OCI-LY7 (cell line): ENCODE results near the gene RPS5. TPM values are rescaled to one million over a fixed set of nuclear protein-coding genes. Genes with fewer than 3 reads are reported as not detected.
A peak's percentile ranks its signal among the peaks of the same experiment; 100 is the strongest.

ENCODE experiments used
- BruUV-seq: library from RNA; stranded (reverse); fragments of 400-500 nt; replicated peaks from 2 replicates; lab custom pipeline; 2021; lab: Mats Ljungman, UMichigan
- CTCF ChIA-PET: fragments of 300-600 bp; sonication (Branson Sonifier 250); formaldehyde crosslinking; loops from one replicate; lab custom pipeline; 2022; ENCODE audit warnings: antibody characterized with exemption; ENCODE audit not compliant: unreplicated experiment; lab: Charles Lee
- POLR2A ChIA-PET: fragments of 300-600 bp; sonication (Branson Sonifier 250); formaldehyde crosslinking; loops from one replicate; lab custom pipeline; 2022; ENCODE audit warnings: antibody characterized with exemption; lab: Charles Lee
- DNase-seq: peaks from one replicate; pipeline ENCODE4 v3.0.0-alpha.2; 2015; ENCODE audit warnings: low spot score
- H2AFZ ChIP-seq: fragments of 200-600 bp; sonication (generic), shearing (Covaris generic); 2 replicates; pipeline ENCODE4 v1.6.1; 2014; ENCODE audit warnings: mild to moderate bottlenecking, antibody characterized with exemption, low read length, moderate library complexity
- H3K27ac ChIP-seq: fragments of 200-600 bp; sonication (generic); 2 replicates; pipeline ENCODE4 v1.5.1; 2014; ENCODE audit warnings: mixed run types, low read depth, mild to moderate bottlenecking, moderate library complexity, low read length, inconsistent platforms; ENCODE audit not compliant: poor library complexity, severe bottlenecking
- H3K36me3 ChIP-seq: fragments of 200-600 bp; sonication (generic); 2 replicates; pipeline ENCODE4 v1.6.1; 2014; ENCODE audit warnings: mild to moderate bottlenecking, antibody characterized with exemption, low read length, moderate library complexity, mixed read lengths; ENCODE audit not compliant: insufficient read depth
- H3K4me1 ChIP-seq: fragments of 200-600 bp; sonication (generic); 2 replicates; pipeline ENCODE4 v1.5.1; 2014; ENCODE audit warnings: mild to moderate bottlenecking, low read length; ENCODE audit not compliant: insufficient read depth, poor library complexity, severe bottlenecking
- H3K4me2 ChIP-seq: fragments of 200-600 bp; sonication (generic); 2 replicates; pipeline ENCODE4 v1.6.1; 2014; ENCODE audit warnings: mild to moderate bottlenecking, low read length
- H3K4me3 ChIP-seq: fragments of 200-600 bp; sonication (generic); 2 replicates; pipeline ENCODE4 v1.5.1; 2014; ENCODE audit warnings: mild to moderate bottlenecking, low read depth, low read length; ENCODE audit not compliant: poor library complexity, severe bottlenecking
- H3K79me2 ChIP-seq: fragments of 200-600 bp; sonication (generic); 2 replicates; pipeline ENCODE4 v1.6.1; 2016; ENCODE audit warnings: low read depth, mild to moderate bottlenecking, low read length, moderate library complexity, mixed read lengths; ENCODE audit not compliant: insufficient read depth
- H3K9me2 ChIP-seq: fragments of 200-600 bp; sonication (generic); 2 replicates; pipeline ENCODE4 v1.6.1; 2016; ENCODE audit warnings: mild to moderate bottlenecking, low read length, mixed read lengths; ENCODE audit not compliant: insufficient read depth
- H3K9me3 ChIP-seq: fragments of 200-600 bp; sonication (generic); 2 replicates; pipeline ENCODE4 v1.6.1; 2014; ENCODE audit warnings: mild to moderate bottlenecking, mixed run types, low read length, mixed read lengths
- H4K20me1 ChIP-seq: fragments of 200-600 bp; sonication (generic); 2 replicates; pipeline ENCODE4 v1.6.1; 2014; ENCODE audit warnings: mild to moderate bottlenecking, antibody characterized with exemption, low read length, moderate library complexity, mixed read lengths; ENCODE audit not compliant: insufficient read depth
- EZH2phosphoT487 ChIP-seq: fragments of 200-600 bp; sonication (generic); IDR thresholded peaks from 2 replicates; pipeline ENCODE4 v1.6.1; 2018; ENCODE audit warnings: low read depth, borderline replicate concordance, mild to moderate bottlenecking, mixed run types, antibody characterized with exemption, low read length, moderate library complexity, mixed read lengths
- intact Hi-C: fragments of 100-400 bp; cut with micrococcal nuclease; formaldehyde crosslinking; loops from one replicate; pipeline ENCODE4 v1.10.0; 2022; ENCODE audit not compliant: unreplicated experiment
- total RNA-seq, 2 experiments: library from RNA; depleted of rRNA in 1 of 2; stranded (reverse); fragments of >200 nt in 1 of 2; shearing (Covaris generic) in 1 of 2; gene quantifications; 2 replicates each; pipeline ENCODE4 v1.2.3, GENCODE V29; 2014 to 2022
- TF ChIP-seq, protein P1 (sequence below): fragments of 200-600 bp; sonication (generic); conservative IDR thresholded peaks from 2 replicates; pipeline ENCODE4 v1.5.1; 2014; ENCODE audit warnings: mild to moderate bottlenecking, antibody characterized with exemption, low read length, moderate library complexity, mixed read lengths

Gene RPS5
- total RNA-seq, 2 experiments from 2014 or later, result 1,607 to 3,333 TPM

DNA sequence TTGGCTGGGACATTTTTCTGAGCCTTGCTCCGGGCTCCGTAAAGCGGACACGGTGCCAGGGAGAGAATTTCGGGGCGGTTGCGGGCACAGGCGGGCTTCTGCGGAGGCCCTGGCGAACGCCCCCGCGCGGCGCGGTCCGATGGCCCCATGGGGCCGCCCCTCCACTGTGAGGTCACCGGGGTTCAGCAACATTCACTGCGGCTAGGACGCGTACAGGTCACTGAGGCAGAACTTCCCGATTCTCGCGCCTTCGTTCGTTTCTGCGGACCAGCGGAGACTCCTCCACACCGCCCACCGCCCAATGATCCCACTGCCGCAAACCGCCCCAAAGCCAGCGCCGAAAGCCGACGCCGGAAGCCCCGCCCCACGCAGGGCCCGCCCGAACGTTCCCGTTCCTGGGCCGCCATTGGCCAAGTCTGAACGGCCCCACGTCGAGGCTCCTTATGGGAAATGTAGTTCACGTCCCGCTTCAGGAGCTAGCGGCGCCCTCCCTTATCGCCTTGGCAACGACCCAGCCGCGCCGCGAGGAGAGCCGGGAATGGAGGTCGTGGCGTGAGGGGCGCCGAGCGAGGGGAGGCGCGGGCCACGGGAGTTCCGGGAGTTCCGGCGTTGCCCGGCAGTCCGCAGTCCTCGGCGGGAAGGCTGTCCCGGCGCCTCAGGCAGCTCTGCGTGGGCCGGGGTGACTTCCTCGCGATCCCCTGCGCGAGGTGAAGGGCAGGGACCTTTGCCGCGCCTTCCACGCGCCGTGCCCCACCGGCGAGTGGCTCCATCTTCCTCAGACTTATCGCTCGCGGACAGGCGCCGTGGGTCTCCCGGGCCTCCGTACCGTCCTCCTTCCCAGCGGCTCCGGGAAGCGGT, 21.3 kb downstream of the RPS5 start, which contains the start of gene ZNF584:
TSS of gene ZNF584 (plus strand) at position 498 of the 858 bp plus-strand sequence. CDS start 499 bp downstream, outside the sequence.
- Histone ChIP-seq H2AFZ (peak within 1 kb of the TSS; percentile 63), H3K4me1 (peaks cover 20% of the 10 kb centered on the region), H3K4me3 (peak within 1 kb of the TSS; percentile 83), H3K27ac (peak within 1 kb of the TSS; percentile 47), H3K79me2 (peaks cover 12% of the 10 kb centered on the region; the same call in 1 of the 2 replicates), H3K9me3 (no peaks in the 10 kb centered on the region), H3K4me2 (peak within 1 kb of the TSS; percentile 96), H4K20me1 (no peaks in the 10 kb centered on the region), H3K36me3 (no peaks in the 10 kb centered on the region), H3K9me2 (no peaks in the 10 kb centered on the region)
- BruUV-seq, result no TSS peak
- CTCF ChIA-PET, result no interaction called here
- POLR2A ChIA-PET, result interaction anchor here (0.8 kb wide), 1 partner anchor 56 kb away, joined by 3 read pairs; no protein-coding TSS in a partner anchor
- intact Hi-C loops, result loop anchor here (1.0 to 5.0 kb wide), 4 partner anchors 43 to 226 kb away; partner anchors contain the start of genes ZNF274, ZNF324, ZNF324B and ZSCAN22
- DNase-seq, result peak; percentile 97
- TF ChIP-seq, protein P1, sequence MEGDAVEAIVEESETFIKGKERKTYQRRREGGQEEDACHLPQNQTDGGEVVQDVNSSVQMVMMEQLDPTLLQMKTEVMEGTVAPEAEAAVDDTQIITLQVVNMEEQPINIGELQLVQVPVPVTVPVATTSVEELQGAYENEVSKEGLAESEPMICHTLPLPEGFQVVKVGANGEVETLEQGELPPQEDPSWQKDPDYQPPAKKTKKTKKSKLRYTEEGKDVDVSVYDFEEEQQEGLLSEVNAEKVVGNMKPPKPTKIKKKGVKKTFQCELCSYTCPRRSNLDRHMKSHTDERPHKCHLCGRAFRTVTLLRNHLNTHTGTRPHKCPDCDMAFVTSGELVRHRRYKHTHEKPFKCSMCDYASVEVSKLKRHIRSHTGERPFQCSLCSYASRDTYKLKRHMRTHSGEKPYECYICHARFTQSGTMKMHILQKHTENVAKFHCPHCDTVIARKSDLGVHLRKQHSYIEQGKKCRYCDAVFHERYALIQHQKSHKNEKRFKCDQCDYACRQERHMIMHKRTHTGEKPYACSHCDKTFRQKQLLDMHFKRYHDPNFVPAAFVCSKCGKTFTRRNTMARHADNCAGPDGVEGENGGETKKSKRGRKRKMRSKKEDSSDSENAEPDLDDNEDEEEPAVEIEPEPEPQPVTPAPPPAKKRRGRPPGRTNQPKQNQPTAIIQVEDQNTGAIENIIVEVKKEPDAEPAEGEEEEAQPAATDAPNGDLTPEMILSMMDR, result peak; percentile 45
- no peak for TF ChIP-seq EZH2phosphoT487

DNA sequence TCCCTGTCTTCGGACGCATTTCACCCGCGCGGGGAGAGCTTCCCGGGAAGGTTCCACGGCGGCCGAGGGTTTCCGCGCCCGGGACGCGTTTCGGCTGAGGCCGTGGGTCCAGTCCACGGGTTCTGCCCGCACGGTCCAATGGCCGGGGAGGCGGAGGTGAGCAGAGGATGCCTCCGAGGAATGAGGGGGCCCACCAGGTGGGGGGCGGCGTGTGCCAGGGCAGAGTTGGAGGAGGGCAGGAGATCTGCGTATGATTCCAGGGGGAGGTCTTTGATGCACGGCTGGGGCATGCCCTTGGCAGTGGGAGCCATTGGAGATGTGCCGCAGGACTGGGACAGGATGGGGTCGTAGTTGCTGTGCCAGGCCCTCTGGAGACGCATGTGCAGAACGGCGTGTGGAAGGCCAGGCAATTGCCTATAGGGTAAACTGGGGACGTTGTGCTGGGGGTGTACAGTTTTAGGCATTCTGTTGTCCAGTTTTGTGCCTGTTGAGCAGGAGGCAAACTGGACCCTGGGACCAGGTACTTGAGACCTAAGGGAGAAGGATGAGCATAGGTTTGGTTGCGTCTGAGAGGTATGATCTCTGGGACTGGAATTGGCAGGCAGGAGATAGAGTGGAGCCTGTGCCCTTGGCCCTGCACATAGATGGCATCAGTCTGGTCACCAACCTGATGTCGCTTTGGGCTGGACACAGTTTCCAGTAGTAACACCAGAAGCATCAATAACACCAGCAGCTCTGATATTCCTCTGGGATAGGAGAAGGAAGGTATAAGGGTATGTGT, 22.1 kb downstream of the RPS5 start:
- no peak for TF ChIP-seq EZH2phosphoT487
- TF ChIP-seq, protein P1, result no peak
- no TSS peak for BruUV-seq
- intact Hi-C loops, result loop anchor here (2.0 to 5.0 kb wide), 3 partner anchors 58 to 226 kb away; partner anchors contain the start of genes ZNF274, ZNF324 and ZSCAN22
- CTCF ChIA-PET, result no interaction called here
- Histone ChIP-seq H3K79me2 (peaks cover 12% of the 10 kb centered on the region; the same call in 1 of the 2 replicates), H3K27ac (no peak overlapping the region), H3K4me1 (peaks cover 20% of the 10 kb centered on the region), H2AFZ (peak overlapping the region; percentile 63), H3K4me2 (peak overlapping the region; percentile 91), H4K20me1 (no peaks in the 10 kb centered on the region), H3K36me3 (no peaks in the 10 kb centered on the region), H3K9me3 (no peaks in the 10 kb centered on the region), H3K4me3 (peak overlapping the region; percentile 83), H3K9me2 (no peaks in the 10 kb centered on the region)
- DNase-seq, result no peak
- POLR2A ChIA-PET, result interaction anchor here (0.8 kb wide), 1 partner anchor 56 kb away, joined by 3 read pairs; no protein-coding TSS in a partner anchor
